Erythroblast (primary cell): ENCODE data around the gene ITPR1.

Experiments
- DNase-seq, 2 experiments: peaks; one replicate each; lab custom pipeline; 2025; lab: John Stamatoyannopoulos, UW
- GATA1 ChIP-seq: IDR thresholded peaks from 2 replicates; pipeline ENCODE4 v1.6.1; 2011; ENCODE audit warnings: low read depth, mild to moderate bottlenecking, control low read depth, low read length, moderate library complexity
- POLR2A ChIP-seq: IDR thresholded peaks from 2 replicates; pipeline ENCODE4 v1.6.1; 2011; ENCODE audit warnings: mild to moderate bottlenecking, low read length

Gene ITPR1

DNA sequence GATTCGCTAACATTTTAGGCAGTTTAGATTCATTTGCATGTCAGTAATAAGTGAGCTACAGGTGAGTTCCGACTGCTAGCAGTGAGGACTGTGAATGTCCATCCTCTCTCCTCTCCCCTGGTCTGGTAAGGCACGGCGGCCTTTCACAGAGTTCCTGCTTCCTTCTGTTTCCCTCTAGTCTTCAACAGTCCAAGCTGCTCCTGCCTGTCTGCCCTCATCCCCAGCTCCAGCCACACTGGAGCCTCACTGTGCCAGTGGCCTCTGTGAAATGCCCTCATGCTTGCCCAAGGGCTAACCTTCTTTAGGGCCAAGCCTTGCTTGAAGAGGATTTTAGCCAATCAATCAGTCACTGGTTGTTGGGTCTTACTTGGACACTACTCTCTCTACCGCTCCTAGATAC lies 340.3 kb downstream of the ITPR1 start:
- no peak for DNase-seq

DNA sequence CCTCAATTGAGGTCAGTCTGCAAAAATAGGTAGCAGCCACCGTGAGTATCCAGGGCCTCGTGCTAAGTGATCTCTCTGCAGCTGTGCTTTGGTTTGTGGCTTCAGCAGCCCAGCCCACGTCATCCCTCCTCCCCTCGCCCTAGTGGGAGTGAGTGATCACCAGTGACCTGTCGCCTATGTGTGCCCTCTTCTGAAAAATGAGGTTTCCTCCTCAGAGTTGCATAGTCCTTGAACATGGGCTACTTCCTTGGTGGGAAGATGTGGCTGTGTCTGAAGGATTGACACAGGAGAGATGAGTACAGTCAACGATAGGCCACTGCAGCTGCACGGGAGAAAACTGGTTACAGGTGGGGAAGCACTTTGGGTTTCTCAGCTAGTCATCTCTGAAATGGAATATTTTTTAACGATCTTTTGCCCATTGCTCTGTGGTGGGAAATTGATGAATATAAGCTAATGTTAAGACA lies 341.3 kb downstream of the ITPR1 start:
- no peak for TF ChIP-seq GATA1
- no peak for TF ChIP-seq POLR2A
- DNase-seq = no peak

More for the DNA sequence above, 340.3 kb downstream of the ITPR1 start:
- TF ChIP-seq POLR2A (no peak), GATA1 (no peak)

DNA sequence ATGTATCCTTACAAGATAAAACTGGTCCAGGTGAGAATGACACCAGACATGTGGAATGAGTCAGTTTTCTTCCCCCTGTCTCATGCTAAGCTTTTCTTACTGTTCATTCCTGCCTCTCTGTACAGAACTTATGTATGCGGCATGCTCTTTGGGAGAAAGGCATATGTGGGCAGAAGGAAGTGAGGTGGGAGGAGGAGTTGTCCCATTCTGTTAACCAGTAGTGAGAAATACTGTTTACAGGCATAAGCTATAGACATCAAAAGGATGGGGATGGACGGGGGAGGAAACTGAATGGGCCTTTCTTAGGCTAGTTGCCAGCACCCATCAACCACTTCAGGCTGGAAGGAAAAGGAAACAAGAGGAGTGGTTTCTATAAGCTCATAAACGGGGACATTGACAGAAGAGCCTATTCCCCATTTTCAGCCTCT lies 342.5 kb downstream of the ITPR1 start:
- TF ChIP-seq GATA1 (no peak), POLR2A (no peak)
- no peak for DNase-seq

DNA sequence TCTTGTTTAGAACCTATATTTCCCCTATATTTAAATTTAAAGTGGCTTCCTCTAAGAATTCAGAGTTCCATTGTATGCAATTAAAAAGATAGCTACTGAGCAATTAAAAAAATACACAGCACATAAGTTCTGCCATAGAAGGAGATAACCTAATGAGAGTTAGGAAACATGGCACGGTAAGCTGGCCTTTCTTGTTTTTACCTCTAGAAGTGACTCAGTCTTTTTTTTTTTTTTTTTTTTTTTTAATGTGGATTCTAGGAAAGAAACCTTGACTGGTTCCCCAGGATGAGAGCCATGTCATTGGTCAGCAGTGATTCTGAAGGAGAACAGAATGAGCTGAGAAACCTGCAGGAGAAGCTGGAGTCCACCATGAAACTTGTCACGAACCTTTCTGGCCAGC lies 343.4 kb downstream of the ITPR1 start:
- no peak for TF ChIP-seq GATA1
- TF ChIP-seq POLR2A = no peak
- no peak for DNase-seq

DNA sequence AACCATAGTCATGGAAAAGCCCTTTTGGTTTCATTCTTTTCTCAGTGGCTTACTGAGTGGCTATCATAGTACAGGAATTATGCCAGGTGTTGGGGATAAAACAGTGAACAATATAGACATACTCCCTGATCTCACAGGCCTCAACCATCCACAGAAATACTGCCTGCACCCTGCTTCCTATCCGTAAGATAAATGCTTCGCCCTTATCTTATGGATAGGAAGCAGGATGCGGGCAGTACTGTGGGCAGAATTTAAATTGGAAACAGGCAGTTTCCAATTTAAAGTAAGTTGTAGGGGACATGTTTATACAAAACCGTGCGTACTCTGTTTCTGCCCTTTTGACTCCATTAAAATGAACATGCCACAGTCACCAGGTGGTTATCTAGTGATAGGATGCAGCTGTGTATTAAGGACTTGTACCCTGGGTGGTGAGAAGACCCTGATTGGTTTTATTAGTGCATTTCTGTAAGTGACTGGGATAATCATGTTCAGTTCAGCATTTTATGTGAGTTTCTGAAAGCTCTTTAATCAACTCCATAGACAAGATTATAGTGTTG lies 344.3 kb downstream of the ITPR1 start:
- DNase-seq = no peak
- TF ChIP-seq POLR2A (no peak), GATA1 (no peak)

DNA sequence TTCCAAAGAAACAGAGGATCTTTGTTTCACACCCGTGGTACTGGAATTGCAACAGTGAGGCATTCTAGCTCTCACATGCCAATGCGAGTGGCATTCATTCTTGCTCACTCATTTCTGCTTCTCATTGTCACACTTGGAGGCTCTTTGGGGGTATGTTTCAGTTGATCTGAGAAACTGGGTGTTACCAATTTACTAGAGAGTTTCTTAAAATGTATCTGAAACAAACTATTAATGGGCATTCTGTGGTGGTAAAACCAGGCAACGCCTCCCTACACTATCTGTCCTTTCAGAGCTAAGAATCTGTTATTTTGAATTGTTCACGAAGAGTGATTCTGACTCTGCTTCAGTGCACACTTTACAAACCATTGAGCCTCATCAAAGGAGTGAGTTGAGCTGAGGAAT lies 345.5 kb downstream of the ITPR1 start:
- no peak for TF ChIP-seq POLR2A
- no peak for DNase-seq

DNA sequence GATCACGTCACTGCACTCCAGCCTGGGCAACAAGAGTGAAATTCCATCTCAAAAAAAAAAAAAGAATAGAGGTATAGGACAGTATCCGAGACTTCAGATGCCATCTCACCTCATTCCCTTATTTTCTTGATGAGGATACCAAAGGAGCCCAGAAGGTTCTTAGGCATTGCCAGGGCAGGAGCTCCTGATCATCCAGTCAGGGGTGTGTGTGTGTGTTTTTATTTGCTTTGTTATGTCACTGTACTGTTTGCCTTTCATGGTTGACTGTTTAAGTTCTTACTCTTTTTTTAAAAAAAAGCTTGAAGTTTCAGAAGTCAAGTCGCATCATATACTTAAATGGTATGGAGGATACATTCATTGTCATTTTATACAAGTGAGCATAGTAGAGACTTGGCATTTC lies 346.1 kb downstream of the ITPR1 start:
- no peak for DNase-seq
- TF ChIP-seq GATA1 (no peak), POLR2A (no peak)

DNA sequence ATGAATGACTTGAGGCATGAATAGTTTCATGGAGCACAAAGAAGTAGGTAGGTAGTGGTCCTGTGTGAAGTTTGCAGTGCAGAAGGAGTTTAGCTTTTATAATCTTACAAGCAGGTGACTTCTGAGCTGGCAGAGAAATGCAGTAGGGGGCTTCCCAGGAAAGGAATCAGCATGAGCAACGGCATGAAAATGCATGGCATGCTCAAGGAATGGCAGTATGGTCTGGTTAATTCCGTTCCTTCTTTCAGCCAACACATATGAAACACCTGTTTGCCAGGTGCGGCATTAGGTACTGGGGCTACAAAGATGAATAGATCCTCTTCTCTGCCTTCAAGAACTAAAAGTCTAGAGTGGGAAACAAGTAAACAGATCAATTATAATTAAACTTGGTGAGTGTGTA lies 348.1 kb downstream of the ITPR1 start:
- TF ChIP-seq GATA1 = no peak
- TF ChIP-seq POLR2A = no peak

DNA sequence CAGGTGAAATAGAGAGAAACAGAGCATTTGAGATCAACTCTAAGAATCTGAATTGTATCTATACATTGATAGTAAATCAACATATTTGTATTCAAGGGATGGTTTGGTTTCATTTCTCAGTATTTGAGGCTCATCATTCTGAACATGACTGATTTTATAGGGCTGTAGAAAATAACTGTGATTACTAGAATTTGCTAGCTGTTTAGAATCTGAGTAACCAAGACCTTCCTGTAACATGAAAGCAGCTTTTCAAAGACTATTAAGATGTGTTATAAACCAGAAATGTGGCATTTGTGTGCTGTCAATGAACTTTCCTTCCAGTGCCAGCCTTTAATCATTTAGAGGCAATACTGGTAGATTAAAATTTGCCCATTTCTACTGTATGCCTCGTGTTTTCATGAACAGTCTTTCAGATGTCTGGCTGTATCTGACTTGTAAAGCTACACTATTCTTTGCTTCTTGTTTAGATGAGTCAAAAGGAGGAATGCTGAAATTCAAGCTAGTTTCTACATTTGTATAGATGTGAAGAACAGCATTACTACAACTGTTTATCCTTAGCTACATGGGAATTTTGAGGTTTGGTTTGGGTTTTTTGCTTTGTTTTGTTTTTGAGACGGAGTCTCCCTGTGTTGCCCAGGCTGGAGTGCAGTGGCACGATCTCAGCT lies 348.8 kb downstream of the ITPR1 start:
- no peak for TF ChIP-seq POLR2A
- TF ChIP-seq GATA1 = no peak
- no peak for DNase-seq

More for the DNA sequence above, 348.1 kb downstream of the ITPR1 start:
- DNase-seq = no peak

DNA sequence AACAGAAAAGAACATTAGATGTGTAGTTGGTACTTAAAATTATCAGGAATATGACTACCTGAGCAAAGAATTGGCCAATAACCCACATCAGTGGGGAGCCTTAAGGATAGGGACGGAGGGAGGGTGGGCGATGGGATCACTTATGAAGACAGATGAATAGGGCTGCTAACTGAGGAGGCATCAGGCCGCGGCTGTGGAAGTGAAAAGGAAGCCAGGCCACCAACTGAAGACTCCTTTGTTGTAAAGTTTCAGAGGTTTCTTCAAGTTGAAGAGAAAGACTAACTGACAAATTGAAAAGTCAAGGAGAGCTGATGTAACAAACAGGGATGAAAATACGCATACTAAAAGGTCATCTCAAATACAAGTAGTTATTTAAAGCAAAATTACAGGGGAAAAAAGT lies 350.5 kb downstream of the ITPR1 start:
- DNase-seq = no peak
- TF ChIP-seq GATA1 (no peak), POLR2A (no peak)

DNA sequence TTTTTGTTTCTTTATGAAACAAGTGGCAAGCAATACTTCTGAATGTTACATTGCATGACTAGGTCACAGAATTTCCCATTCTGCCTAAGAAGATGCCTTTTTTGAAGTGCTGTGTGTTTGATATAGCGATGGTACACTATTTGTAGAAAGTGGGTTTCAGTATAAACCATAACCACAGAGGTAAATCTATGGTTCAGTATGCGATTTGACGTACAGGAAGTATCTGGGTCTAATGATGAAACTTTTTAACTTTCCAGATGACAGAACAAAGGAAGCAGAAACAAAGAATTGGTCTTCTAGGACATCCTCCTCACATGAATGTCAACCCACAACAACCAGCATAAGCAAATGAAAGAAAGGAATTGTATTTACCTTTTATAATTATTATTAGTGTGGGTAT lies 352.7 kb downstream of the ITPR1 start:
- DNase-seq = no peak
- no peak for TF ChIP-seq POLR2A
- TF ChIP-seq GATA1 = no peak

DNA sequence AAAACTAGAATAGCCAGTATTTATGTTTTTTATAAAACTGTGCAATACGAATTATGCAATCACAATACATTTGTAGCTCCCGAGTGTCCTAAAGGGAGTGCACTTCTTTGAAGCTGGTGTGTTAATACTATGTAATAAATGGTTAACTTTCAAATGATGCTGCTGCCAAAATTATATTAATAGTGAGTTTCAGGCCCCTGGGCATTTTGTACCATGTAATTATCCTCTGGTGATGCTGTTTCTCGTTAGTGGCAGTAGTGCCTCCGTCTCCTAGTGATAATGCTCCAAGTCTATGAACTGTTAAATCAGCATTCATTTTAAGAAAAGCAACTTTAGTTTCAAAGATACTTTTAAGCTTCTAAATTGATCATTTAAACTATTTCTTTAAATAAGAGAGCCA lies 353.4 kb downstream of the ITPR1 start:
- DNase-seq = no peak
- no peak for TF ChIP-seq GATA1
- no peak for TF ChIP-seq POLR2A

DNA sequence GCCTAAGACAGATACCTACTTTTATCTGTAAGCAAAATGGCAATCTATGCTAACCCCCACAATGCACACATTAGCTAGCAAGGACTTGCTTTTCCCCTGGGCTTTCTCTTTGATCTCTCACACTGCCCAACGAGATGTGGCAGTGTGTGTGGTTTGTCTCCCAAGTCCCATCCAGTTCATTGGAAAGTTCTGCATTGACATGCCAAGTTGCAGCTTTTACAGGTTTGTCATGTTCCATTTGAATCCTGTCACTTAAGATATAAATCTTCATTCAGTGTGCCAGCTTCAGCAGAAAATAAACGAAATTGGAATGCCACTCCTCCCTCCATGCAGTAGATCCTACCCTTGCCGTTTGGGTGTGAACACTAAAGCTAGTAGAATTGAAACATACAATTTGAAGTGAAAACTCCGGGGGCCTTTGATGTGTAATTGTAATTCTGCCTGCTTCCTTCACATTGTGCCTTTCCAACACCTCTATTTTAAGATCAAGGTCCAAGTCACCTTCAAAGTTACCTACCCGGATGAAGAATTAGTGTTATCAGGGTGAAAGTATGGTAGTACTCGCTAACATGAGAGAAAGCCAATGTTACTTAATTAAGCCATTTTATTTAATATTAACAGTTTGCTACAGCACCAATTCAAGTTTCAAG lies 355.2 kb downstream of the ITPR1 start:
- DNase-seq = no peak
- no peak for TF ChIP-seq POLR2A
- no peak for TF ChIP-seq GATA1

DNA sequence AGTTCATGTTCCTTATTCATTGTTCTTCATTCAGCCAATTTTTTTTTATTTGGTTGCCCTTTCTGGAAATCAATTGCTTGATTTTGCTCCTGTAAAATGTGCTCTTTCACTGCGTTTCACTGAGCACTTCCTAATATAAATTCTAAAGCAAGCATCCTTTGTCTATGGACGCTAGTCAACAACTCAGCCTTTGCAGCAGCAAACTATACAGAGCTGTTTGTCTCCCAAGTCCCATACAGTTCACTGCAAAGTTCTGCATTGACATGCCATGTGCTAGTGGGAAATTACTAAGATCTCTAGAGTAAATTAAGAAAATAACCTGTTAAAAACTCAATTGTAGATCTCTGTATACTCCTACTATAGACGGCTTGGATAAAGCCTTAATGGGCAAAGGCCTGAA lies 356.0 kb downstream of the ITPR1 start:
- no peak for TF ChIP-seq POLR2A
- no peak for TF ChIP-seq GATA1
- no peak for DNase-seq

DNA sequence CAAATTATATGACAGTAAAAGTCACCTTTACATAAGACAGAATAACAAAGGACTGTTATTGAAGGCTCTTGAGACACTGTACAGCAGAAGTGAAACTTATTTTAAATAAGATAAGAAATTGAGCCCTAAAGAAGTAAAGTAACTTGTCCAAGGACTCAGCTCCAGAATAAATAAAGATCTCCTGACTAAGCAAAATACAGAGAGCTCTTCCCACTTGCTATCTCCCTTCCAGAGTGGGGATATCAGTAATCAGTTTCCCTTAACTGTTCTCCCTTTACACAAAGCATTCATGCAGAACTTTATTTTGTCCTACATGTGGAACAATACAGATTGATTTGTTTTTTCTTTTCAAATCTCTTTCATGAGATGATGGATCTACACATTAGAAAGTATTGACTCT lies 356.6 kb downstream of the ITPR1 start:
- DNase-seq = no peak
- no peak for TF ChIP-seq GATA1
